Trophoblast cell (in vitro differentiated cells and primary cell): ENCODE data around the gene MYH10.

Experiments used
- DNase-seq, 2 donors: peaks; one replicate each; pipeline ENCODE4 v3.0.0-alpha.2; 2016
- H2AFZ ChIP-seq: 2 replicates; pipeline ENCODE4 v1.6.1; 2013; ENCODE audit warnings: low read length, moderate library complexity, mild to moderate bottlenecking; ENCODE audit not compliant: insufficient read depth, poor library complexity
- H2AK5ac ChIP-seq: 2 replicates; pipeline ENCODE4 v1.6.1; 2013; ENCODE audit warnings: mild to moderate bottlenecking, low read length
- H2BK120ac ChIP-seq: 2 replicates; pipeline ENCODE4 v1.6.1; 2013; ENCODE audit warnings: low read length, mild to moderate bottlenecking, moderate library complexity; ENCODE audit not compliant: insufficient read depth, poor library complexity
- H2BK12ac ChIP-seq: 2 replicates; pipeline ENCODE4 v1.6.1; 2013; ENCODE audit warnings: mild to moderate bottlenecking, low read length, moderate library complexity
- H2BK5ac ChIP-seq: 2 replicates; pipeline ENCODE4 v1.6.1; 2013; ENCODE audit warnings: low read length, low read depth, moderate library complexity, mild to moderate bottlenecking; ENCODE audit not compliant: poor library complexity
- H3K14ac ChIP-seq: 2 replicates; pipeline ENCODE4 v1.6.1; 2013; ENCODE audit warnings: mild to moderate bottlenecking, low read length
- H3K18ac ChIP-seq: 2 replicates; pipeline ENCODE4 v1.6.1; 2013; ENCODE audit warnings: mild to moderate bottlenecking, low read length
- H3K23ac ChIP-seq: 2 replicates; pipeline ENCODE4 v1.6.1; 2013; ENCODE audit warnings: low read length
- H3K27ac ChIP-seq: 2 replicates; pipeline ENCODE4 v1.5.1; 2013; ENCODE audit warnings: low read depth, mild to moderate bottlenecking, inconsistent platforms, low read length, moderate library complexity
- H3K27me3 ChIP-seq: 2 replicates; pipeline ENCODE4 v1.6.1; 2013; ENCODE audit warnings: inconsistent platforms, mild to moderate bottlenecking, low read length, moderate library complexity; ENCODE audit not compliant: insufficient read depth
- H3K36me3 ChIP-seq, 2 experiments: 1 replicate in 1 of 2; 2 replicates in 1 of 2; pipeline ENCODE4 v1.6.1; 2013; ENCODE audit warnings: low read length in 2 of 2, mild to moderate bottlenecking in 2 of 2, moderate library complexity in 1 of 2; ENCODE audit not compliant: insufficient read depth in 2 of 2, control insufficient read depth in 1 of 2
- H3K4ac ChIP-seq: 2 replicates; pipeline ENCODE4 v1.6.1; 2013; ENCODE audit warnings: low read depth, mild to moderate bottlenecking, low read length, moderate library complexity
- H3K4me1 ChIP-seq, 2 experiments: 1 replicate in 1 of 2; 2 replicates in 1 of 2; pipeline ENCODE4 v1.6.1; 2013; ENCODE audit warnings: low read length in 2 of 2, mild to moderate bottlenecking in 2 of 2, moderate library complexity in 1 of 2; ENCODE audit not compliant: insufficient read depth in 2 of 2, control insufficient read depth in 1 of 2
- H3K4me2 ChIP-seq: 2 replicates; pipeline ENCODE4 v1.6.1; 2013; ENCODE audit warnings: inconsistent platforms, mild to moderate bottlenecking, low read length, moderate library complexity
- H3K4me3 ChIP-seq: 2 replicates; pipeline ENCODE4 v1.5.1; 2013; ENCODE audit warnings: mild to moderate bottlenecking, low read depth, low read length, inconsistent platforms
- H3K79me1 ChIP-seq: one replicate; pipeline ENCODE4 v1.6.1; 2013; ENCODE audit warnings: low read length
- H3K79me2 ChIP-seq: 2 replicates; pipeline ENCODE4 v1.6.1; 2013; ENCODE audit warnings: low read length, mild to moderate bottlenecking; ENCODE audit not compliant: control insufficient read depth, insufficient read depth, poor library complexity
- H3K9ac ChIP-seq: 2 replicates; pipeline ENCODE4 v1.6.1; 2013; ENCODE audit warnings: mild to moderate bottlenecking, low read length
- H3K9me3 ChIP-seq: 2 replicates; pipeline ENCODE4 v1.6.1; 2013; ENCODE audit warnings: low read depth, mild to moderate bottlenecking, control low read depth, inconsistent platforms, low read length; ENCODE audit not compliant: insufficient read depth
- H4K12ac ChIP-seq: 2 replicates; pipeline ENCODE4 v1.6.1; 2013; ENCODE audit warnings: low read depth, mild to moderate bottlenecking, low read length, moderate library complexity
- H4K8ac ChIP-seq: 2 replicates; pipeline ENCODE4 v1.6.1; 2013; ENCODE audit warnings: low read depth, mild to moderate bottlenecking, low read length, moderate library complexity
- H4K91ac ChIP-seq: one replicate; pipeline ENCODE4 v1.6.1; 2013; ENCODE audit warnings: low read depth, mild to moderate bottlenecking, low read length, moderate library complexity
- WGBS: extraction: QIAGEN DNeasy Blood & Tissue Kit; methylation state at CpG from one replicate; pipeline ENCODE4 v1.1.7; 2013; ENCODE audit warnings: missing lambda C conversion rate; ENCODE audit not compliant: insufficient read length, insufficient coverage; ENCODE audit errors: extremely low coverage; 5-methylcytosine and 5-hydroxymethylcytosine counted together

MYH10 gene

DNA sequence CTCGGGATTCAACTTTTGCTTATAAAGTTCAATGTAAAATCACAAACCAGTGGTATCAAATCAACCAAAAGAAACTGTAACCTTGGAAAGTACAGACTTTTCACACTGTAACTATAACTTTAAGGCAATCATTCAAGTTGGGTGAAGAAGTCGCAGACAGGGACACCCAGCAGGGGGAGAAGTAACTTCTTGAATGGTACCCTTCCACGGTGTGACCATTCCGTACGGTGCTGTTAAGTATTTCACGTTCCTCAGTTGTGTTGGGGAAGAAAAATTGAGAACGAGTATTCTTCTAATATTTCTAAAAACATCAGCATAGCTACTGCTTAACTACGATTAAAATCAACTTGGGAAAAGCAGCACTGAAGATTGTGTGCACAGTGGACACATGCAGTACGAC is 55.8 kb downstream of the MYH10 start:
- H3K4ac ChIP-seq = no peak overlapping the region
- no peak overlapping the region for H4K12ac ChIP-seq
- no peak overlapping the region for H2BK12ac ChIP-seq
- H3K4me1 ChIP-seq = no peaks in the 10 kb centered on the region
- no peaks in the 10 kb centered on the region for H3K79me2 ChIP-seq
- no peak overlapping the region for H3K23ac ChIP-seq
- no peaks in the 10 kb centered on the region for H3K27me3 ChIP-seq
- no peak overlapping the region for H3K9ac ChIP-seq
- no peak overlapping the region for H2AFZ ChIP-seq
- no peak overlapping the region for H2BK5ac ChIP-seq
- H3K4me3 ChIP-seq = no peak overlapping the region
- no peak overlapping the region for H2BK120ac ChIP-seq
- H3K36me3 ChIP-seq = peaks cover 14 to 32% of the 10 kb centered on the region in 2 experiments
- H3K79me1 ChIP-seq = peaks cover 1% of the 10 kb centered on the region
- no peak overlapping the region for H4K91ac ChIP-seq
- H3K4me2 ChIP-seq = no peak overlapping the region
- peak; percentile 49 to 66 for DNase-seq
- H4K8ac ChIP-seq = no peak overlapping the region
- no CpG with 5 or more reads among the region's 9 CpGs for WGBS
- no peak overlapping the region for H3K14ac ChIP-seq
- H3K18ac ChIP-seq = no peak overlapping the region
- no peak overlapping the region for H2AK5ac ChIP-seq
- no peaks in the 10 kb centered on the region for H3K9me3 ChIP-seq
- no peak overlapping the region for H3K27ac ChIP-seq

GRCh38 chr17:8572764-8573163 is 57.8 kb downstream of the MYH10 start:
- H3K23ac ChIP-seq = no peak overlapping the region
- H3K4ac ChIP-seq = no peak overlapping the region
- peaks cover 19 to 44% of the 10 kb centered on the region in 2 experiments for H3K36me3 ChIP-seq
- H3K4me3 ChIP-seq = no peak overlapping the region
- no peak overlapping the region for H2AFZ ChIP-seq
- H3K9ac ChIP-seq = no peak overlapping the region
- no peak overlapping the region for H3K4me2 ChIP-seq
- H3K14ac ChIP-seq = no peak overlapping the region
- H3K79me2 ChIP-seq = no peaks in the 10 kb centered on the region
- H2BK120ac ChIP-seq = no peak overlapping the region
- H2AK5ac ChIP-seq = no peak overlapping the region
- no peak overlapping the region for H4K91ac ChIP-seq
- no peak overlapping the region for H2BK12ac ChIP-seq
- H2BK5ac ChIP-seq = no peak overlapping the region
- no CpG with 5 or more reads among the region's 1 CpG for WGBS
- H3K27ac ChIP-seq = no peak overlapping the region
- H3K18ac ChIP-seq = peak overlapping the region; percentile 51
- H3K79me1 ChIP-seq = peaks cover 1% of the 10 kb centered on the region
- no peaks in the 10 kb centered on the region for H3K4me1 ChIP-seq
- peak in 1 of 2 donors; percentile 26 for DNase-seq
- no peaks in the 10 kb centered on the region for H3K9me3 ChIP-seq
- no peak overlapping the region for H4K8ac ChIP-seq
- no peaks in the 10 kb centered on the region for H3K27me3 ChIP-seq
- H4K12ac ChIP-seq = no peak overlapping the region

DNA sequence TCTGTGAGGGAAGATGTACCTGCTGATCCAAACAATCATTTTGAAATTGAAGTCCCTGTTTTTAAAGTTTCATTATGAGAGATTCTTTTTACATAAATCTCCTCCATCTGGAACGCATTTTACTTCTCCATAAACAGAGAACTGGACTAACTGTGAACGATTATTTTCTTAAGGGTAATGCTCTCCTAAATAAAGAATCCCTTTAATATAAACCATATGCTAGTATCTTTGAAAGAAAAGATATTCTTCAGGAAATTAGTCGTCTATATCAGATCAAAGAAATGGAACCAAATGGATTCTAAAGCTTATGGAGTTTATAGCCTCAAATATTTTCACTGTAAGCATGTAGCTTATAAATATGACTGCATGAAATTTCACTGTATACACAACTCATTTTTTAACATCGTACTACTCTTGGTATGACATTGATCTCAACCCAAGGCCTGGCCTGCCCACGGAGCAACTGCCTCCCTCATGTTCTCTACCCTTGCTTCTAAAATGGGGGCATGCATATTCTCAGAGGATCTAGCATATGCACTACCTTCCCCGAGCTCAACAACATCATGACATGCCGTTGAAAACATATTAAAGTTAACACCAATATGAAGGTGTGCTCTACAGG is 66.4 kb downstream of the MYH10 start:
- no CpG with 5 or more reads among the region's 7 CpGs for WGBS
- Histone ChIP-seq H3K27ac (no peak overlapping the region), H3K27me3 (no peaks in the 10 kb centered on the region), H4K12ac (no peak overlapping the region), H3K9me3 (no peaks in the 10 kb centered on the region), H3K18ac (no peak overlapping the region), H3K9ac (no peak overlapping the region), H3K4me3 (no peak overlapping the region), H2BK12ac (no peak overlapping the region), H3K14ac (no peak overlapping the region), H3K79me1 (no peaks in the 10 kb centered on the region), H2BK5ac (no peak overlapping the region), H2AK5ac (no peak overlapping the region), H2AFZ (no peak overlapping the region), H3K79me2 (no peaks in the 10 kb centered on the region), H4K91ac (no peak overlapping the region), H3K4ac (no peak overlapping the region), H3K4me1 (no peaks in the 10 kb centered on the region), H2BK120ac (no peak overlapping the region), H3K36me3 (peaks cover 21 to 50% of the 10 kb centered on the region in 2 experiments), H4K8ac (no peak overlapping the region), H3K23ac (no peak overlapping the region), H3K4me2 (no peak overlapping the region)
- DNase-seq = no peak

- Histone ChIP-seq H3K79me2 (no peaks in the 10 kb centered on the region), H2BK12ac (no peak overlapping the region), H3K27me3 (no peaks in the 10 kb centered on the region), H3K4me3 (no peak overlapping the region), H3K18ac (no peak overlapping the region), H3K36me3 (peaks cover 17 to 44% of the 10 kb centered on the region in 2 experiments), H3K4ac (no peak overlapping the region), H3K9ac (no peak overlapping the region), H3K14ac (no peak overlapping the region), H4K8ac (no peak overlapping the region), H2BK120ac (no peak overlapping the region), H2AFZ (no peak overlapping the region), H2BK5ac (no peak overlapping the region), H3K23ac (no peak overlapping the region), H3K79me1 (no peaks in the 10 kb centered on the region), H4K91ac (no peak overlapping the region), H2AK5ac (no peak overlapping the region), H3K4me1 (no peaks in the 10 kb centered on the region), H3K27ac (no peak overlapping the region), H3K9me3 (no peaks in the 10 kb centered on the region), H3K4me2 (no peak overlapping the region), H4K12ac (no peak overlapping the region)
- no peak for DNase-seq
- WGBS = no CpG with 5 or more reads among the region's 5 CpGs
Measured at GRCh38 chr17:8563024-8563776, 67.3 kb downstream of the MYH10 start.
